ENCODE data around the gene MAFG.
A peak's percentile ranks its signal among the peaks of the same experiment; 100 is the strongest.

Gene MAFG

DNA sequence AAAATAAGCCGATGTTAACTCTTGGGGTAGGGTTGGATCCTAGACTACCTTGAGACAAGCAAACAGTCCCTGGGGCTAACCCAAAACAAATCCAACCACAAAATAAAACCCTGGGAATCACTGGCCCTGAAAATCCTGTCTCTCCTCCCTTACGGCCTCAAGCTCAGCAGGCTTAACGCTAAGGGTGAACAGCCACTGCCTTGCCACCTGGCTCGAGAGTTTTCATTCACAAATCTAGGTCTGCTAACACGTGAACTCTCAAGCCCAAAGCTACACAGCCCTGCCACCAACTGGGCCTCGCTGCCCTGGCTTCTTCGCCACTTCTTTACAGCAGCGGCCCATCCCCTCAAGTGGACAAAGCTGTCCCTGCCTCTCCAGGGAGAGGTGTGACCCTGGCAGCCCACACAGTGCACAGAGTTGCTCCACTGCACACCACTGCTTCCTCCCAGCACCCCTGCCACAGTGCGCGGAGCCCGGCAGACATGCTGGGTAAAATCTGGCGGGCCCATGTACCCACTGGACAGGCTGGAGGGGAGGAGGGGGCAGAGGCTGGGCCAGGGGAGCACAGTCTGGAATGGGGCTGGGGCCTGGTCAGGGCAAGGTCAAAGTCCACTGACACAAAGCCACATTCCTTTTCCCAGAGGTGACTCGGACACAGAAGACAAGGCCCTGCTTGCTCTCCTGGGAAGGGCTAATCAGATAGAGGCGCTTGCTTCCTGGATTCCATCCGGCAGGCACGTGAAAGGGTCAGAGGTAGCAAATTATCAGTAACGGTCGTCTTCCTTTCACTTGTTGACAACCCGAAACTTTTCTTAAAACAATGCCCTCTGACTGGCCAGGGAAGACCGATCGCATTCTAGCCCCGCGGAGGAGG, 17.3 kb downstream of the MAFG start:
- peak; percentile 58 for DNase-seq (ENCODE audit: low read depth, low spot score)

DNA sequence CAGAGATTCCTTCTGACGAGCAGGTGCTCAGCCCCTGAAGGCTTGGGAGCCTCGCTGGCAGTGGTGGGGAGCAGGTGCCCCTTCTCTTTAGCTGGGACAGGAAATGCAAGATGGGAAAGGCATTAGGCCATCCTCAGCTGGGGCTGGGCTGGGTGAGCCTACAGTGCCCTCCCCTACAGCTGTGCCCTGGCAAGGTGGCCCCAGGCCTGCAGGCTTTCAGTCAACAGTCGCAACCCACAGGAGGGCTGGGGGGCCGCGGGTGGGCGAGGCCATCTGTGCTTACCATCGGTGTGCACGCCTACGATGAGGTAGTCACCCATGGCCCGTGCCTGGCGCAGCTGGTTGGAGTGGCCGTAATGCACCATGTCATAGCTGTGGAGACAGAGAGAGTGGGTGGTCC, 18.3 kb downstream of the MAFG start:
- no peak for DNase-seq (ENCODE audit: low read depth, low spot score)

GRCh38 chr17:81908793-81909192, 18.7 kb downstream of the MAFG start:
- no peak for DNase-seq (ENCODE audit: low read depth, low spot score)

DNA sequence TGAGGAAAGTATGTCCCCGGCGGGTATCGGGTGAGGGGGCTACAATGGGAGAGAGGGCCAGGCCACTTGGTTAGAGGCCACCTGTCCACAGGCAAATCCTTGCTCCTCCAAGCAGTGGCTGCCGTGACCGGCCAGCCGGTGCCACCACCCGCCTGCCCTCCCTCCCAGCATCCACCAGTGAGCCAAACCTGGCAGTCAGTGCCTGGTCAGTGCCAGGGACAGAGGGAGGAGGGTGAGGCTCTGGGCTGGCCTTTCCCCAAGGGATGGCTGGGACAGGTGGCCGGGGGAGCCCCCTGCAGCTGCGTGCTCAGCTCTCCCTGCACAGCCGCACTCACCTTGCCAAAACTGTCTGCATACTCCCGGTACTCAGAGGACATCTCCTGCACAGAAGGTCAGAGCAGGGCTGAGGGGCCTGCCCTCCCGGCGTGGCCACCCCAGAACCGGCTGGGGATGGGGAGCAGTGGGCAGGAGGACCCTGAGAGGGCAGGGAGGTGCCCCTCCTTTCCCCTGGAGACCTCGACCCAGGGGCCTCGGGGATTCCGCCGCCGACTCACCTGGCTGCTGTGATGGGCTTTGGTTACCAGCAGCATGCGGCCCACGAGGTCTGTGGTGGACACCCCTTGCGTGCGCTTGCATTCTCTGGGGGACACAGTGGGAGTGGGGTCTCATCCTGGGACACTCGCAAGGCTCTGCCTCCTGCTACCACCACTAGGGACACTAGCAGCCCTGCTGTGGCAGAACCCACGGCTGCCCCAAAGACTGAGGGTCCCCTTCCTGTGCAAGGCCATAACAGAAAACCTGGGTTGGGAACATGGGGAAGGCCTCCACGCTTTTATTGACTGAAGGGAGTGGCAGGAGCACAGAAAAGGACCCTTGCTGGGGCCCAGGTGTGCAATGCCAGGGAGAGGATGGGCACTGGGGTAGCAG, 20.1 kb downstream of the MAFG start:
- no peak for DNase-seq (ENCODE audit: low read depth, low spot score)

- no peak for DNase-seq (ENCODE audit: low read depth, low spot score)
These were observed 20.9 kb downstream of the MAFG start for GRCh38 chr17:81906476-81907218.

- DNase-seq (ENCODE audit: low read depth, low spot score) = no peak
These were observed 21.5 kb downstream of the MAFG start for GRCh38 chr17:81905993-81906392.

DNA sequence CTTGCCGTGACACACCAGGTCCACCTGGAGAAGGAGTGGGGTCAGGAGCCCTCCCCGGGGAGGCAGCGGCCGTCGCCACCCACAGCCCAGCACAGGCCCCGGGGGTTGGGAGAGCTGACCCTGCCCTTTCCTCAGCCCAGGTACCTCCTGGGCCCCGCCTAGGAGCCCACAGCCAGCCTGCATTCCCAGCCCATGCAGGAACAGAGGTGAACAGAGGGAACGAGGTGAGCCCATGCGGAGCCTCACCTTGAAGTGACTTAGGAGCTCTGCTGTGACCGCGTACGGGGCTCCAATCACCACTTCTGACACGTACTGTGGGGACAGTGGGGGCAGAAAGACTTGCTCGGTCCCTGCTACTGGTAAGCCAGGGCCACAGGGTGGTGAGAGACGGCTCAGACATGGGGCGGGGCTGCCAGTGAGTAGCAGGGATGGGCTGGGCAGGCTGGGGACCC, 22.1 kb downstream of the MAFG start:
- no peak for DNase-seq (ENCODE audit: low read depth, low spot score)

DNA sequence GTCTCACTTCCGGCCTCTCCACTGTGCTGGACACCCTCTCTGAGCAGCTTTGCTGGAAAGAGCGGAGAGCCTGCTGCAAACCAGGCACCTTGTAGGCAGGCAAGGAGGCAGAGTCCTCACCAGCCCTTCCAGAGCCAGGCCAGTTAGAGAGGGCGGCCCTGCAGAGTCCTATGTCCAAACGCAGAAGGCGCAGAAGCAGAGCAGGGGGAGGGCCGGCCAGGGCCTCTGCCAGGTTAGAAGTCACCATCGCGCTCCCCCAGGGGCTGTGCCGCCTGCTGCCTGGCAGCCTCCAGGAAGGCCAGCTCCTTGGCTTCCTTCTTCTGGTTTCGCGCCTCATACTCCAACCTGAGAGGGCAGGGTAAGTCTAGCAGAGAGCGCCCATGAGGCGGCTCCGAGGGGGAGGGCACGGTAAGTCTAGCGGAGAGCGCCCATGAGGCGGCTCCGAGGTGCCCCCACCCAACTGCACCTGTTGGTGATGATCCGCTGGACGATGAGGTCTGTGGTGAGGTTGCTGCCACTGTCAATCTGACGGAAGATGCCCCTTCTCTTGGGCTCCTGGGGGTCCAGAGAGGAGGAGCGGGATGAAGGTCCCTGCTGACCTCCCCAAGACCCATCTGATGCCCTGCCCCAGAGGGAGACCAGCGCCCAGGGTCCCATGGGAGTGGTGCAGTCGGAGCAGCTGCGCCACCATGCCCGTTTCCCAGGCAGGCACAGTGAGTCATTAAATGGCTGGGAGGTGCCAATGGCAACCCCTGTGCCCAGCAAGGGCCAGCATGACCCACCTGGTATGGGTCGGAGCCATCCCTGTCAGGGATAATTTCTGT, 22.7 kb downstream of the MAFG start:
- no peak for DNase-seq (ENCODE audit: low read depth, low spot score)

DNA sequence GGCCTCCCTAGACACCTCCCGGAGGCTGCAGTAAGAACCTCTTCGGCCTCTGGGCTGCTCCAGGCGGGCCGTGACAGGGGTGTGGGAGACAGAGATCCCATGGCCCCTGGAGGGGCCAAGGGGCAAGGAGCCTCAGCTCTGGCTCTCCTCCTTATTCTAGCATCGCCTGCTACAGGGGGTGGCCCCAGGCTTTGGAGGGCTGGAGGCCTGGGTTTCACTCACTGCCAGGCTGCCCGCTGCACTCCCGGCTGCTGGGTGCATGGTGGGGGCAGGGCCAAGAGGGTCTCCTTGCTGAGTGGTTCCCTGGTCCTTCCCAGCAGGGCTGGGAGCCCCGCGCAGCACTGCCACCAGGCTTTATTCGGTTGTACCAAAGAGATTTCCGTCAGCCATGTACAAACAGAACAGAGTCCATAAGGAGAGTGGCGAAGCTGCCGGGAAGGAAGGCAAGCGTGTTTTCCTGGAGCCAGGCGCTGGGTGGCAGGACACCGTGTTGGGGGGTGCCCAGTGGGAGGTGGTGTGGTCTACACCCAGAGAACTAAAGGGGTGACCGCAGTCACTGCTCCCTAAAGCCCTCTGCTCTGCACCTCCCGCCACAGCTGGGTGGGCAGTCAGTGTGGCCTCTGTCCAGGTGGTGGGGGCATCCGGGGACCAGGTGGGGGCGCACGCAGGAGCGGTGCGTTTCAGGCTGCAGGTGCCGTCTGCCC, 23.5 kb downstream of the MAFG start:
- no peak for DNase-seq (ENCODE audit: low read depth, low spot score)

- no peak for DNase-seq (ENCODE audit: low read depth, low spot score)
These were observed 24.1 kb downstream of the MAFG start for GRCh38 chr17:81903415-81903831.

GRCh38 chr17:81902653-81903414, 24.7 kb downstream of the MAFG start:
- no peak for DNase-seq (ENCODE audit: low read depth, low spot score)

DNA sequence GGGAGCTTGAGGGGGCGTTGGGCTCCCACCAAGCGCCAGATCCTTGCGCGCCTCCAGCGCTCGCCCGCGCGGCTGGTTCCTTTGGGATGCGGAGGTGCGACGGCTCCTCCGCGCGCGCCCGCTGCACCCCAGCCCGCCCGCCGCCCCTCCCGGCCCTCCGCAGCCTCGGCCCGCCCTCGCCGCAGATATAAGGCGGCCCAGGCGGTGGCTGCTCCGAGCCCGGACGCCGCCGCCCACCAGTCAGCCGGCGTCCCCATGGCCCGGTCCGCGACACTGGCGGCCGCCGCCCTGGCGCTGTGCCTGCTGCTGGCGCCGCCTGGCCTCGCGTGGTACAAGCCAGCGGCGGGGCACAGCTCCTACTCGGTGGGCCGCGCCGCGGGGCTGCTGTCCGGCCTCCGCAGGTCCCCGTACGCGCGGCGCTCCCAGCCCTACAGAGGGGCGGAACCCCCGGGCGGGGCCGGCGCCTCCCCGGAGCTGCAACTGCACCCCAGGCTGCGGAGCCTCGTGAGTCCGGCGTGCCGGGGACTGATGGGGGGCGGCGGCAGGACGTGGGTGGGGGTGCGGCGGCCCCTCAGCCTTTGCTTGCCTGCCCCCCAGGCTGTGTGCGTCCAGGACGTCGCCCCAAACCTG, 25.4 kb downstream of the MAFG start, which contains the start of gene NPB:
TSS of gene NPB (plus strand) at position 216 of the 630 bp plus-strand sequence. CDS start at position 256, 40 bp downstream.
- DNase-seq (ENCODE audit: low read depth, low spot score) = no peak

GRCh38 chr17:81901167-81902022, 26.1 kb downstream of the MAFG start:
- DNase-seq (ENCODE audit: low read depth, low spot score) = no peak

DNA sequence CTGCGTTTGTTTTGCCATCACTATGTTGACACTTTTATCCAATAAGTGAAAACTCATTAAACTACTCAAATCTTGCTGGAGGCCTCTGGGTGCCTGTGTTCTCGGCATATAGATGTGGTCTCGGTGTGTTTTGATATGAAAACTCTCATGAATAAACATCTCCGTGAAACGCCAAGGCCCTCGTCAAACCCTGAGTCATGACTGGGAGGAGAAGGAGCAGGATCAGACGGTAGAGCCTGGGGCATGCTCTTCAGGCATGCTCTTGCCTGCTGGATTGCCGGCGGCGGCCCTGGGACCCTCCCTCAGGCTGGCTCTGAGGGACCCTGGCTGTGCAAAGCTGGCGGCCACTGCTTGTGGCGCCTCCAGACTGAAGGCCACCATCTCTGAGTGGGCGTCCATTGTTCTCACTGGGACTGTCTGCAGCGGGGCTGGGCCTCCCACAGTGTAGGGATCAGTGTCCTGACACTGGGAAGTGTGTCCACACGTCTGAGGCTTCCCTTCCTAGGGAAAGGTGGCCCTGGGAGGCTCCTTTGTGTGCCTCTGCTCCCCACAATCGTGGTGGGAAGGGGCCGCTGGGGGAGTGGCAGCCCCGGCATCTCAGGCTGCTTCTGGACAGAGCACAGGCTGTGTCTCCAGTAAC, 27.2 kb downstream of the MAFG start:
- peak; percentile 42 for DNase-seq (ENCODE audit: low read depth, low spot score)

DNA sequence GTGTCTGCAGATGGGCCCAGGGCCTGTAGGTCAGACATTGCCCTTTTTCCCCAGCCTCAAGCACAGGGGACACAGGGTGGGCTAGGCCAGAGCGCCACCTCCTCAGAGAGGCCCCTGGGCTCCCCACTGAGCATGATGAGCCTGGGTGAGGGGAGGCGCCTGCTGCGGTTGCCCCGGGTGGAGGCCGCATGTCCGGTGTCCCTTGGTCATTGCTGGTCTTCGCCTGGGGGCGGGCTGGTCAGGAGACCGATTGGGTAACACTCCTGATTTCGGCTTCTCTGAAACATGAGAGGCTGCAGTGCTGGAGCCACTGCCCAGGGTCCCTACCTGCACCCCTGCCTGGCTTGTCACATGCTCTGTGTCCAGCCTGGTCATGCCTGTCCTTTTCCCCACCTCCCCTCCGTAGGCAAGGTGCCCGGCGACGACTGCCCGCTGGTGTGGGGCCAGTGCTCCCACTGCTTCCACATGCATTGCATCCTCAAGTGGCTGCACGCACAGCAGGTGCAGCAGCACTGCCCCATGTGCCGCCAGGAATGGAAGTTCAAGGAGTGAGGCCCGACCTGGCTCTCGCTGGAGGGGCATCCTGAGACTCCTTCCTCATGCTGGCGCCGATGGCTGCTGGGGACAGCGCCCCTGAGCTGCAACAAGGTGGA, 27.9 kb downstream of the MAFG start:
- no peak for DNase-seq (ENCODE audit: low read depth, low spot score)

- DNase-seq (ENCODE audit: low read depth, low spot score) = no peak
These were observed 28.6 kb downstream of the MAFG start for GRCh38 chr17:81898885-81899284.
